ENCODE measurements around the gene TMEM132C. TPM values are rescaled to one million over a fixed set of nuclear protein-coding genes. Genes with fewer than 3 reads are reported as not detected.

TMEM132C gene
- total and polyA plus RNA-seq, 2 of the 13 experiments (the other 11 are each of a cell fraction or from before 2014, with no cell fraction given): not detected

DNA sequence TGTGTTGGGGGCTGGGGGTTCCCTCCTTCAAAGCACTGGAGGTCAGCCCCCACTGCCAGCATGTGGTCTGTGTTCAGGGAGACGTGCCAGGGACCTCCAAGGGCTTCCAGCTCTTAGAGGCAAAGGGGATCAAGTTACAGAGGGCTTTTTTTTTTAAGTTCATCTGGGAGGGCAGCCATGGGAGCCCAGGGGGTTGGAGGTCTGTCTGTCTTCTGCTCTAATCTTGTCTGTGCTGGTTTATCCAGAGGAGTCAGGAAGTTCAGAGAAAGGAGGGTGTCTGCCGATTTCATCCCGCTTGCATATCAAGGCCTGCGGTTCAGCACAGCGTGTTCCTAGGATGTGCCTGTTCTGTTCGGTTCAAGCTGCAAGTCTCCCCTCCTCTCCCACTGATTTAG is 72.2 kb downstream of the TMEM132C start:
- in situ Hi-C loops (cut with HindIII; ENCODE audit: extremely low pct_ligation_motif_present, low pct_unique_long_range_greater_than_20kb) (no loop called here), intact Hi-C loops (cut with micrococcal nuclease; ENCODE audit: unreplicated experiment) (no loop called here)
- ATAC-seq (no peak), DNase-seq (ENCODE audit: low spot score) (no peak), FAIRE-seq (no peak)
- 20% methylated on average over 3 of the region's 6 CpGs for WGBS (ENCODE audit: low lambda C conversion rate)
- Histone ChIP-seq H3K4me1 (ENCODE audit: insufficient read depth, low read length) (no peaks in the 10 kb centered on the region), H4K20me1 (ENCODE audit: insufficient read depth, low read length) (no peaks in the 10 kb centered on the region), H2AFZ (ENCODE audit: low read length) (no peak overlapping the region), H3K4me2 (ENCODE audit: low read depth, low read length) (no peak overlapping the region), H3K9ac (ENCODE audit: insufficient read depth, low read depth, low read length) (no peak overlapping the region), H3K9me3 (ENCODE audit: low read length) (no peaks in the 10 kb centered on the region), H3K4me3 (replicated peaks in 1 of 3; ENCODE audit: insufficient read depth in 1 of 3, low read depth in 2 of 3, low read length in 3 of 3) (no peak overlapping the region), H3K36me3 (replicated peaks in 1 of 2; ENCODE audit: control insufficient read depth in 1 of 2, insufficient read depth in 2 of 2, low read length in 2 of 2) (no peaks in the 10 kb centered on the region), H3K27ac (ENCODE audit: extremely low read length, insufficient read depth, low read length) (no peak overlapping the region), H3K79me2 (ENCODE audit: insufficient read depth, low read length) (no peaks in the 10 kb centered on the region), H3K27me3 (ENCODE audit: control insufficient read depth in 1 of 2, insufficient read depth in 2 of 2, low read length in 2 of 2) (no peaks in the 10 kb centered on the region)
- no peak for TF ChIP-seq ZNF260 (CRISPR knock-in tag; IDR thresholded peaks at IDR 0.05; ENCODE audit: borderline replicate concordance, low read depth)
- TF ChIP-seq GFI1 (CRISPR knock-in tag; IDR thresholded peaks at IDR 0.05; ENCODE audit: borderline replicate concordance): no peak
- no peak for TF ChIP-seq SYNCRIP (IDR thresholded peaks at IDR 0.05; ENCODE audit: insufficient read depth, low read depth, low read length)
- no peak for TF ChIP-seq ZNF543 (CRISPR knock-in tag; IDR thresholded peaks at IDR 0.05)
- TF ChIP-seq ZKSCAN1 (IDR thresholded peaks at IDR 0.05; ENCODE audit: low read length): no peak
- no peak for TF ChIP-seq ZNF644 (CRISPR knock-in tag; IDR thresholded peaks at IDR 0.05; ENCODE audit: low read depth)
- TF ChIP-seq ZNF816 (CRISPR knock-in tag; IDR thresholded peaks at IDR 0.05; ENCODE audit: borderline replicate concordance): no peak
- ChIA-PET CTCF (ENCODE audit: low intra/inter-chr PET ratio, low total read pairs) (no interaction called here), POLR2A (no interaction called here)
- no TSS peak for BruUV-seq (replicated peaks)

DNA sequence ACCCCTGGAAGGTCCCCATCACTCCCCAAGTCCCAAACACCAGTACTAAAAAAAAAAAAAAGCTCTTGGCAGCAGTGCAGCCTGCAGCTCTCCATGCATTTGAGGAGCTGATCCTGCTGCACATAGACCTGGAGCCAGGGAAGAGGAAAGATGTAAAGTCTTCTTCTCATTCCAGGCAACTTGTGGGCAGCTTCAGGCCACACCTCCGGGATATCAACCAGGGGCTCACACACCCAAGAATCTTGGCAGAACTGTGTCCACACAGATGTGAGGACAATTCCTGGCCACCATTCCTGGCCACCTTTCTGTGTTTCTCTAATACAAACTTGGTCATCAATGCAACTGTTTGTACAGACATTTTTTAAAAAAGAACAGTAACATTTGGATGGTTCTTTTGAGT is 72.7 kb downstream of the TMEM132C start:
- no peaks in the 10 kb centered on the region for H3K4me1 ChIP-seq (ENCODE audit: insufficient read depth, low read length)
- ChIA-PET CTCF (ENCODE audit: low intra/inter-chr PET ratio, low total read pairs) (no interaction called here), POLR2A (no interaction called here)
- DNase-seq (ENCODE audit: low spot score): no peak
- H3K27me3 ChIP-seq (ENCODE audit: control insufficient read depth in 1 of 2, insufficient read depth in 2 of 2, low read length in 2 of 2): no peaks in the 10 kb centered on the region
- H4K20me1 ChIP-seq (ENCODE audit: insufficient read depth, low read length): no peaks in the 10 kb centered on the region
- no CpG with 5 or more reads among the region's 1 CpG for WGBS (ENCODE audit: low lambda C conversion rate)
- ATAC-seq: no peak
- no peak overlapping the region for H3K9ac ChIP-seq (ENCODE audit: insufficient read depth, low read depth, low read length)
- no peaks in the 10 kb centered on the region for H3K9me3 ChIP-seq (ENCODE audit: low read length)
- H3K36me3 ChIP-seq (replicated peaks in 1 of 2; ENCODE audit: control insufficient read depth in 1 of 2, insufficient read depth in 2 of 2, low read length in 2 of 2): no peaks in the 10 kb centered on the region
- FAIRE-seq: no peak
- H2AFZ ChIP-seq (ENCODE audit: low read length): no peak overlapping the region
- TF ChIP-seq ZNF660 (CRISPR knock-in tag; IDR thresholded peaks at IDR 0.05; ENCODE audit: borderline replicate concordance, low read depth) (no peak), NCOA2 (CRISPR knock-in tag; IDR thresholded peaks at IDR 0.05) (no peak), BCL6 (CRISPR knock-in tag; IDR thresholded peaks at IDR 0.05) (no peak), ELF4 (CRISPR knock-in tag; IDR thresholded peaks at IDR 0.05; ENCODE audit: borderline replicate concordance) (no peak), ZBTB42 (CRISPR knock-in tag; IDR thresholded peaks at IDR 0.05) (no peak), XBP1 (CRISPR knock-in tag; IDR thresholded peaks at IDR 0.05) (no peak)
- TF ChIP-seq, protein P1, sequence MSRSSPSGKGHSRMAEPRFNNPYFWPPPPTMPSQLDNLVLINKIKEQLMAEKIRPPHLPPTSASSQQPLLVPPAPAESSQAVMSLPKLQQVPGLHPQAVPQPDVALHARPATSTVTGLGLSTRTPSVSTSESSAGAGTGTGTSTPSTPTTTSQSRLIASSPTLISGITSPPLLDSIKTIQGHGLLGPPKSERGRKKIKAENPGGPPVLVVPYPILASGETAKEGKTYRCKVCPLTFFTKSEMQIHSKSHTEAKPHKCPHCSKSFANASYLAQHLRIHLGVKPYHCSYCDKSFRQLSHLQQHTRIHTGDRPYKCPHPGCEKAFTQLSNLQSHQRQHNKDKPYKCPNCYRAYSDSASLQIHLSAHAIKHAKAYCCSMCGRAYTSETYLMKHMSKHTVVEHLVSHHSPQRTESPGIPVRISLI (CRISPR knock-in tag; IDR thresholded peaks at IDR 0.05; ENCODE audit: borderline replicate concordance): no peak
- TF ChIP-seq, protein P2, sequence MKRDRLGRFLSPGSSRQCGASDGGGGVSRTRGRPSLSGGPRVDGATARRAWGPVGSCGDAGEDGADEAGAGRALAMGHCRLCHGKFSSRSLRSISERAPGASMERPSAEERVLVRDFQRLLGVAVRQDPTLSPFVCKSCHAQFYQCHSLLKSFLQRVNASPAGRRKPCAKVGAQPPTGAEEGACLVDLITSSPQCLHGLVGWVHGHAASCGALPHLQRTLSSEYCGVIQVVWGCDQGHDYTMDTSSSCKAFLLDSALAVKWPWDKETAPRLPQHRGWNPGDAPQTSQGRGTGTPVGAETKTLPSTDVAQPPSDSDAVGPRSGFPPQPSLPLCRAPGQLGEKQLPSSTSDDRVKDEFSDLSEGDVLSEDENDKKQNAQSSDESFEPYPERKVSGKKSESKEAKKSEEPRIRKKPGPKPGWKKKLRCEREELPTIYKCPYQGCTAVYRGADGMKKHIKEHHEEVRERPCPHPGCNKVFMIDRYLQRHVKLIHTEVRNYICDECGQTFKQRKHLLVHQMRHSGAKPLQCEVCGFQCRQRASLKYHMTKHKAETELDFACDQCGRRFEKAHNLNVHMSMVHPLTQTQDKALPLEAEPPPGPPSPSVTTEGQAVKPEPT (CRISPR knock-in tag; IDR thresholded peaks at IDR 0.05; ENCODE audit: low read depth): no peak
- no peak overlapping the region for H3K4me3 ChIP-seq (replicated peaks in 1 of 3; ENCODE audit: insufficient read depth in 1 of 3, low read depth in 2 of 3, low read length in 3 of 3)
- no peak overlapping the region for H3K4me2 ChIP-seq (ENCODE audit: low read depth, low read length)
- H3K27ac ChIP-seq (ENCODE audit: extremely low read length, insufficient read depth, low read length): no peak overlapping the region
- no TSS peak for BruUV-seq (replicated peaks)
- intact Hi-C loops (cut with micrococcal nuclease; ENCODE audit: unreplicated experiment) (no loop called here), in situ Hi-C loops (cut with HindIII; ENCODE audit: extremely low pct_ligation_motif_present, low pct_unique_long_range_greater_than_20kb) (no loop called here)
- H3K79me2 ChIP-seq (ENCODE audit: insufficient read depth, low read length): no peaks in the 10 kb centered on the region
